IPS-20b (cell line): ENCODE measurements around the gene TRNP1.
A peak's percentile ranks its signal among the peaks of the same experiment; 100 is the strongest.

Source experiments
- H3K27ac ChIP-seq: one replicate; pipeline ENCODE4 v1.5.1; 2013; ENCODE audit warnings: low read length
- H3K27me3 ChIP-seq: 2 replicates; pipeline ENCODE4 v1.6.1; 2013; ENCODE audit warnings: mild to moderate bottlenecking, low read length, inconsistent platforms; ENCODE audit not compliant: insufficient read depth
- H3K36me3 ChIP-seq: 2 replicates; pipeline ENCODE4 v1.6.1; 2013; ENCODE audit warnings: low read depth, mild to moderate bottlenecking, inconsistent platforms, low read length, moderate library complexity; ENCODE audit not compliant: insufficient read depth
- H3K4me1 ChIP-seq: 2 replicates; pipeline ENCODE4 v1.6.1; 2013; ENCODE audit warnings: mild to moderate bottlenecking, control low read depth, inconsistent platforms, low read length, moderate library complexity; ENCODE audit not compliant: insufficient read depth
- H3K4me3 ChIP-seq: 2 replicates; pipeline ENCODE4 v1.5.1; 2013; ENCODE audit warnings: mild to moderate bottlenecking, low read length, inconsistent platforms
- H3K9ac ChIP-seq: 2 replicates; pipeline ENCODE4 v1.6.1; 2013; ENCODE audit warnings: low read depth, mild to moderate bottlenecking, inconsistent platforms, low read length, moderate library complexity
- H3K9me3 ChIP-seq: 2 replicates; pipeline ENCODE4 v1.6.1; 2013; ENCODE audit warnings: mild to moderate bottlenecking, low read depth, low read length, inconsistent platforms; ENCODE audit not compliant: insufficient read depth

TRNP1 gene

GRCh38 chr1:26956321-26956720, 37.2 kb upstream of the TRNP1 start:
- no peaks in the 10 kb centered on the region for H3K9me3 ChIP-seq
- peaks cover 28% of the 10 kb centered on the region for H3K27me3 ChIP-seq
- H3K27ac ChIP-seq: no peak overlapping the region
- H3K36me3 ChIP-seq: 0 out of 2 replicates have a peak, but pooled peaks cover 5% of the 10 kb centered on the region
- no peak overlapping the region for H3K9ac ChIP-seq
- no peak overlapping the region for H3K4me3 ChIP-seq
- H3K4me1 ChIP-seq: no peaks in the 10 kb centered on the region

GRCh38 chr1:26957306-26957705, 36.2 kb upstream of the TRNP1 start:
- Histone ChIP-seq H3K36me3 (no peaks in the 10 kb centered on the region), H3K9ac (no peak overlapping the region), H3K27me3 (peaks cover 38% of the 10 kb centered on the region), H3K4me3 (no peak overlapping the region), H3K4me1 (no peaks in the 10 kb centered on the region), H3K9me3 (no peaks in the 10 kb centered on the region), H3K27ac (no peak overlapping the region)

- H3K4me3 ChIP-seq: peak overlapping the region; percentile 66
- H3K27ac ChIP-seq: no peak overlapping the region
- peak overlapping the region; percentile 62 for H3K9ac ChIP-seq
Observed at GRCh38 chr1:26959270-26959669, 34.2 kb upstream of the TRNP1 start.

GRCh38 chr1:26959722-26960624, 33.5 kb upstream of the TRNP1 start, which contains the start of gene KDF1:
Gene KDF1 (minus strand): TSS chr1:26960468. CDS start chr1:26952380, 8,088 bp downstream.
- Histone ChIP-seq H3K4me1 (no peaks in the 10 kb centered on the region), H3K27ac (no peak within 1 kb of the TSS), H3K27me3 (peaks cover 40% of the 10 kb centered on the region), H3K9ac (peak within 1 kb of the TSS; percentile 62), H3K9me3 (no peaks in the 10 kb centered on the region), H3K36me3 (no peaks in the 10 kb centered on the region), H3K4me3 (peak within 1 kb of the TSS; percentile 66)

More at GRCh38 chr1:26959270-26959669, 34.2 kb upstream of the TRNP1 start:
- no peaks in the 10 kb centered on the region for H3K9me3 ChIP-seq
- H3K27me3 ChIP-seq: peaks cover 40% of the 10 kb centered on the region
- H3K36me3 ChIP-seq: no peaks in the 10 kb centered on the region
- no peaks in the 10 kb centered on the region for H3K4me1 ChIP-seq

- no peaks in the 10 kb centered on the region for H3K36me3 ChIP-seq
- H3K4me1 ChIP-seq: no peaks in the 10 kb centered on the region
- H3K27ac ChIP-seq: no peak overlapping the region
- H3K27me3 ChIP-seq: peaks cover 40% of the 10 kb centered on the region
- peak overlapping the region; percentile 66 for H3K4me3 ChIP-seq
- no peaks in the 10 kb centered on the region for H3K9me3 ChIP-seq
- H3K9ac ChIP-seq: peak overlapping the region; percentile 62
Observed at GRCh38 chr1:26960625-26960966, 32.9 kb upstream of the TRNP1 start.

GRCh38 chr1:26961826-26962225, 31.7 kb upstream of the TRNP1 start:
- H3K27ac ChIP-seq: no peak overlapping the region
- H3K9ac ChIP-seq: no peak overlapping the region
- peaks cover 40% of the 10 kb centered on the region for H3K27me3 ChIP-seq
- no peaks in the 10 kb centered on the region for H3K36me3 ChIP-seq
- no peaks in the 10 kb centered on the region for H3K4me1 ChIP-seq
- no peaks in the 10 kb centered on the region for H3K9me3 ChIP-seq
- no peak overlapping the region for H3K4me3 ChIP-seq

- H3K9me3 ChIP-seq: no peaks in the 10 kb centered on the region
- no peak overlapping the region for H3K27ac ChIP-seq
- H3K27me3 ChIP-seq: peaks cover 22% of the 10 kb centered on the region
- H3K36me3 ChIP-seq: no peaks in the 10 kb centered on the region
- no peak overlapping the region for H3K4me3 ChIP-seq
- no peaks in the 10 kb centered on the region for H3K4me1 ChIP-seq
- H3K9ac ChIP-seq: no peak overlapping the region
Observed at GRCh38 chr1:26965213-26965612, 28.3 kb upstream of the TRNP1 start.

- H3K9me3 ChIP-seq: no peaks in the 10 kb centered on the region
- H3K27ac ChIP-seq: no peak overlapping the region
- no peak overlapping the region for H3K9ac ChIP-seq
- H3K27me3 ChIP-seq: peaks cover 19% of the 10 kb centered on the region
- no peaks in the 10 kb centered on the region for H3K4me1 ChIP-seq
- H3K4me3 ChIP-seq: no peak overlapping the region
- no peaks in the 10 kb centered on the region for H3K36me3 ChIP-seq
Observed at GRCh38 chr1:26965628-26966027, 27.9 kb upstream of the TRNP1 start.

GRCh38 chr1:26970810-26971209, 22.7 kb upstream of the TRNP1 start:
- Histone ChIP-seq H3K4me1 (peaks cover 3% of the 10 kb centered on the region; the same call in 1 of the 2 replicates), H3K27me3 (no peaks in the 10 kb centered on the region), H3K36me3 (no peaks in the 10 kb centered on the region), H3K4me3 (no peak overlapping the region), H3K9ac (no peak overlapping the region), H3K9me3 (no peaks in the 10 kb centered on the region), H3K27ac (no peak overlapping the region)

- Histone ChIP-seq H3K27me3 (no peaks in the 10 kb centered on the region), H3K4me1 (peaks cover 3% of the 10 kb centered on the region; the same call in 1 of the 2 replicates), H3K4me3 (no peak overlapping the region), H3K27ac (no peak overlapping the region), H3K9me3 (no peaks in the 10 kb centered on the region), H3K36me3 (no peaks in the 10 kb centered on the region), H3K9ac (no peak overlapping the region)
Observed at GRCh38 chr1:26971590-26971989, 21.9 kb upstream of the TRNP1 start.

GRCh38 chr1:26972390-26972789, 21.1 kb upstream of the TRNP1 start:
- H3K36me3 ChIP-seq: no peaks in the 10 kb centered on the region
- no peaks in the 10 kb centered on the region for H3K9me3 ChIP-seq
- no peak overlapping the region for H3K9ac ChIP-seq
- no peak overlapping the region for H3K4me3 ChIP-seq
- peaks cover 3% of the 10 kb centered on the region; the same call in 1 of the 2 replicates for H3K4me1 ChIP-seq
- H3K27ac ChIP-seq: no peak overlapping the region
- H3K27me3 ChIP-seq: no peaks in the 10 kb centered on the region

GRCh38 chr1:26972821-26973220, 20.7 kb upstream of the TRNP1 start:
- Histone ChIP-seq H3K4me1 (peaks cover 3% of the 10 kb centered on the region; the same call in 1 of the 2 replicates), H3K27ac (no peak overlapping the region), H3K9me3 (no peaks in the 10 kb centered on the region), H3K36me3 (no peaks in the 10 kb centered on the region), H3K9ac (no peak overlapping the region), H3K27me3 (no peaks in the 10 kb centered on the region), H3K4me3 (no peak overlapping the region)
